Small intestine (tissue), 7 donors: Measurements from ENCODE around the gene ETNPPL. TPM values are rescaled to one million over a fixed set of nuclear protein-coding genes. Genes with fewer than 3 reads are reported as not detected.

Experiments used
- DNase-seq, 2 donors: peaks; one replicate each; pipeline versions ENCODE4 v3.0.0 to v3.0.0-alpha.2; 2013
- FAIRE-seq: peaks from 2 replicates; lab custom pipeline; 2012; peaks lifted over from hg19 to GRCh38; lab: Jason Lieb, UNC
- H3K27ac ChIP-seq, 3 donors: one replicate each; pipeline ENCODE4 v1.5.1; 2013; ENCODE audit warnings: low read length in 2 of 3, mild to moderate bottlenecking in 2 of 3, control low read depth in 1 of 3, inconsistent platforms in 1 of 3, low read depth in 1 of 3, moderate library complexity in 1 of 3
- H3K27me3 ChIP-seq, 3 donors: one replicate each; pipeline ENCODE4 v1.6.1; 2013; ENCODE audit warnings: low read length in 3 of 3, inconsistent platforms in 1 of 3; ENCODE audit not compliant: control insufficient read depth in 3 of 3, insufficient read depth in 3 of 3
- H3K36me3 ChIP-seq, 3 donors: one replicate each; pipeline ENCODE4 v1.6.1; 2013; ENCODE audit warnings: low read length in 3 of 3, inconsistent platforms in 1 of 3, low read depth in 1 of 3, mild to moderate bottlenecking in 1 of 3, moderate library complexity in 1 of 3; ENCODE audit not compliant: control insufficient read depth in 3 of 3, insufficient read depth in 2 of 3
- H3K4me1 ChIP-seq, 3 donors: one replicate each; pipeline ENCODE4 v1.6.1; 2013; ENCODE audit warnings: low read length in 2 of 3, inconsistent platforms in 1 of 3, low read depth in 1 of 3, mild to moderate bottlenecking in 1 of 3, moderate library complexity in 1 of 3; ENCODE audit not compliant: control insufficient read depth in 3 of 3, insufficient read depth in 2 of 3
- H3K4me3 ChIP-seq, 3 donors: one replicate each; pipeline ENCODE4 v1.5.1; 2013; ENCODE audit warnings: low read length in 3 of 3, control low read depth in 1 of 3, inconsistent platforms in 1 of 3, low read depth in 1 of 3, mild to moderate bottlenecking in 1 of 3, moderate library complexity in 1 of 3
- H3K9me3 ChIP-seq, 2 donors: one replicate each; pipeline ENCODE4 v1.6.1; 2013; ENCODE audit warnings: low read depth in 1 of 2, low read length in 1 of 2; ENCODE audit not compliant: control insufficient read depth in 2 of 2, insufficient read depth in 1 of 2
- WGBS, 3 donors: extraction: QIAGEN DNeasy Blood & Tissue Kit; methylation state at CpG; one replicate each; pipeline ENCODE4 v1.1.7; 2013; 5-methylcytosine and 5-hydroxymethylcytosine counted together
- polyA plus RNA-seq, 4 donors: library from polyadenylated mRNA; stranded (reverse) in 3 of 4; unstranded in 1 of 4; fragments of 200-250 nt in 3 of 4; fragments of 120-200 nt in 1 of 4; gene quantifications; one replicate each; pipeline versions ENCODE4 v1.2.1 to v1.2.3, GENCODE V29; 2013
- donor health status: healthy with polysubstance abuse.
- donor health status: control.
- donor health status: control.
- donor health status: Bipolar disorder and iron deficiency.
- donor health status: healthy.

The ETNPPL gene
- polyA plus RNA-seq, 4 donors: 0.39 to 0.45 TPM; not detected in 2

- Histone ChIP-seq H3K27ac (no peak overlapping the region), H3K4me3 (no peak overlapping the region), H3K27me3 (no peaks in the 10 kb centered on the region), H3K9me3 (no peaks in the 10 kb centered on the region), H3K4me1 (no peaks in the 10 kb centered on the region), H3K36me3 (no peaks in the 10 kb centered on the region)
- DNase-seq (peak in 1 of 2 donors; percentile 31), FAIRE-seq (no peak)
- 53 to 69% (median 57%) methylated on average over 5 of the region's 5 CpGs for WGBS, 3 donors
Measured at GRCh38 chr4:108774809-108775530, 12.1 kb upstream of the ETNPPL start.

- no peak overlapping the region for H3K4me3 ChIP-seq
- DNase-seq (no peak), FAIRE-seq (no peak)
- H3K4me1 ChIP-seq: no peaks in the 10 kb centered on the region
- no peaks in the 10 kb centered on the region for H3K9me3 ChIP-seq
- 68 to 85% (median 78%) methylated on average over 7 of the region's 7 CpGs for WGBS, 3 donors
- H3K27ac ChIP-seq: no peak overlapping the region
- peaks cover 0 to 1% (median 0%) of the 10 kb centered on the region in 3 donors for H3K27me3 ChIP-seq
- H3K36me3 ChIP-seq: no peaks in the 10 kb centered on the region
Measured at GRCh38 chr4:108772402-108772801, 9.5 kb upstream of the ETNPPL start.

GRCh38 chr4:108766058-108766457, 3.2 kb upstream of the ETNPPL start:
- Histone ChIP-seq H3K27ac (no peak overlapping the region), H3K36me3 (no peaks in the 10 kb centered on the region)
- no peak for FAIRE-seq

GRCh38 chr4:108763986-108764385, 1.1 kb upstream of the ETNPPL start:
- DNase-seq (no peak), FAIRE-seq (no peak)
- 91 to 96% (median 92%) methylated on average over 4 of the region's 4 CpGs for WGBS, 3 donors
- Histone ChIP-seq H3K4me3 (no peak overlapping the region), H3K9me3 (peaks cover 0 to 8% of the 10 kb centered on the region in 2 donors), H3K27me3 (peaks cover 0 to 28% (median 23%) of the 10 kb centered on the region in 3 donors), H3K4me1 (no peaks in the 10 kb centered on the region), H3K36me3 (no peaks in the 10 kb centered on the region), H3K27ac (no peak overlapping the region)

More at GRCh38 chr4:108766058-108766457, 3.2 kb upstream of the ETNPPL start:
- peaks cover 0 to 8% of the 10 kb centered on the region in 2 donors for H3K9me3 ChIP-seq
- no peaks in the 10 kb centered on the region for H3K4me1 ChIP-seq
- no peak for DNase-seq
- 42 to 63% (median 45%) methylated on average over 3 of the region's 3 CpGs for WGBS, 3 donors
- peaks cover 0 to 25% (median 17%) of the 10 kb centered on the region in 3 donors for H3K27me3 ChIP-seq
- H3K4me3 ChIP-seq: no peak overlapping the region

GRCh38 chr4:108763226-108763593, 357 bp upstream of the ETNPPL start:
- peak overlapping the region; percentile 12 to 43 (median 41) for H3K4me3 ChIP-seq
- H3K27ac ChIP-seq: no peak overlapping the region
- WGBS, 3 donors: 6 to 26% (median 25%) methylated on average over 11 of the region's 11 CpGs
- no peaks in the 10 kb centered on the region for H3K36me3 ChIP-seq
- DNase-seq (no peak), FAIRE-seq (no peak)
- H3K9me3 ChIP-seq: peaks cover 0 to 8% of the 10 kb centered on the region in 2 donors
- H3K27me3 ChIP-seq: peaks cover 0 to 28% (median 23%) of the 10 kb centered on the region in 3 donors
- H3K4me1 ChIP-seq: no peaks in the 10 kb centered on the region

GRCh38 chr4:108758498-108758897, 4.4 kb downstream of the ETNPPL start:
- Histone ChIP-seq H3K27me3 (peaks cover 0 to 23% (median 21%) of the 10 kb centered on the region in 3 donors), H3K9me3 (no peaks in the 10 kb centered on the region), H3K4me3 (no peak overlapping the region), H3K4me1 (no peaks in the 10 kb centered on the region), H3K36me3 (no peaks in the 10 kb centered on the region), H3K27ac (no peak overlapping the region)
- no peak for DNase-seq
- WGBS, 3 donors: 91 to 94% (median 92%) methylated on average over 9 of the region's 9 CpGs
- FAIRE-seq: no peak

GRCh38 chr4:108754327-108754726, 8.5 kb downstream of the ETNPPL start:
- no peaks in the 10 kb centered on the region for H3K4me1 ChIP-seq
- no peak for FAIRE-seq
- DNase-seq: no peak

GRCh38 chr4:108751321-108751720, 11.5 kb downstream of the ETNPPL start:
- DNase-seq (no peak), FAIRE-seq (no peak)
- no peaks in the 10 kb centered on the region for H3K36me3 ChIP-seq
- no peak overlapping the region for H3K4me3 ChIP-seq
- no peaks in the 10 kb centered on the region for H3K4me1 ChIP-seq
- H3K27ac ChIP-seq: no peak overlapping the region
- H3K27me3 ChIP-seq: peaks cover 0 to 3% (median 0%) of the 10 kb centered on the region in 3 donors
- WGBS, 3 donors: 64 to 84% (median 78%) methylated on average over 3 of the region's 3 CpGs
- no peaks in the 10 kb centered on the region for H3K9me3 ChIP-seq

More at GRCh38 chr4:108754327-108754726, 8.5 kb downstream of the ETNPPL start:
- Histone ChIP-seq H3K4me3 (no peak overlapping the region), H3K36me3 (no peaks in the 10 kb centered on the region), H3K27ac (no peak overlapping the region), H3K27me3 (peaks cover 0 to 4% (median 0%) of the 10 kb centered on the region in 3 donors), H3K9me3 (no peaks in the 10 kb centered on the region)
